NCI-H187 treated with DMSO at 0.1 percent for 48 hours (cell line): Measurements from ENCODE around the gene ZFYVE28.

Source experiments
- DNase-seq: peaks from one replicate; lab custom pipeline; 2025; lab: John Stamatoyannopoulos, UW

ZFYVE28 gene

GRCh38 chr4:2428496-2429213 is 10.2 kb upstream of the ZFYVE28 start:
- DNase-seq: no peak

- no peak for DNase-seq
Observed at GRCh38 chr4:2427383-2428334, 9.2 kb upstream of the ZFYVE28 start.

- no peak for DNase-seq
Observed at GRCh38 chr4:2426711-2427275, 8.3 kb upstream of the ZFYVE28 start.

- DNase-seq: no peak
Observed at GRCh38 chr4:2426069-2426397, 7.6 kb upstream of the ZFYVE28 start.

GRCh38 chr4:2425386-2426068 is 7.1 kb upstream of the ZFYVE28 start:
- no peak for DNase-seq

- no peak for DNase-seq
Observed at GRCh38 chr4:2424581-2424980, 6.1 kb upstream of the ZFYVE28 start.

- DNase-seq: no peak
Observed at GRCh38 chr4:2423695-2424094, 5.2 kb upstream of the ZFYVE28 start.

GRCh38 chr4:2423066-2423465 is 4.6 kb upstream of the ZFYVE28 start:
- DNase-seq: no peak

- no peak for DNase-seq
Observed at GRCh38 chr4:2421928-2422327, 3.5 kb upstream of the ZFYVE28 start.

- DNase-seq: no peak
Observed at GRCh38 chr4:2419814-2420213, 1.4 kb upstream of the ZFYVE28 start.

- DNase-seq: peak; percentile 76
Observed at GRCh38 chr4:2418650-2419571, 466 bp upstream of the ZFYVE28 start, which contains the start of gene CFAP99. CFAP99 (plus strand) TSS chr4:2418955.

GRCh38 chr4:2417226-2417764 is 1.1 kb downstream of the ZFYVE28 start:
- no peak for DNase-seq

- DNase-seq: no peak
Observed at GRCh38 chr4:2416564-2417225, 1.8 kb downstream of the ZFYVE28 start.

GRCh38 chr4:2415881-2416563 is 2.4 kb downstream of the ZFYVE28 start:
- no peak for DNase-seq

GRCh38 chr4:2415213-2415612 is 3.2 kb downstream of the ZFYVE28 start:
- DNase-seq: no peak

GRCh38 chr4:2413821-2414610 is 4.4 kb downstream of the ZFYVE28 start:
- no peak for DNase-seq

GRCh38 chr4:2412885-2413716 is 5.3 kb downstream of the ZFYVE28 start:
- no peak for DNase-seq

GRCh38 chr4:2412534-2412884 is 5.9 kb downstream of the ZFYVE28 start:
- no peak for DNase-seq
